Measurements from ENCODE around the gene RECK.

The RECK gene

DNA sequence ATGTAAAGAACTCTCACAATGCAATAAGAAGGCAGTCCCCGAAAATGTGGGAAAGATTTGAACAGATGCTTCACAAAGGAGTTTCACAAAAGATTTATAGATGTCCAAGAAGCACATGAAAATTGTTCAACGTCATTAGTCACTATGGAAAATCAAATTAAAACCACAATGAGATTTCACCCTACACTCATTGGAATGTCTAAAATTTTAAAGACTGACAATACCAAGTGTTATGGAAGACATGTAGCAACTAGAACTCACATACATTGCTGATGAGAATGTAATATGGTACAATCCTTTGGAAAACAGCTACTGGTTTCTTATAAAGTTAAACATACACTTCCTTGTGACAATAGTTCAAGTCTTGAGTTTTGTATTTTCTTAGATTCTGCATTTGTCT lies 11.0 kb upstream of the RECK start:
- H3K9me3 ChIP-seq (replicated peaks; ENCODE audit: insufficient read depth, low read length) = no peaks in the 10 kb centered on the region
- H3K79me2 ChIP-seq (ENCODE audit: low read length) = no peaks in the 10 kb centered on the region
- H3K36me3 ChIP-seq (replicated peaks; ENCODE audit: insufficient read depth, low read length) = no peaks in the 10 kb centered on the region
- no peak for DNase-seq
- H3K4me1 ChIP-seq (ENCODE audit: low read length) = peaks cover 26% of the 10 kb centered on the region
- no peak overlapping the region for H3K27ac ChIP-seq (ENCODE audit: low read length)
- H3K4me3 ChIP-seq (ENCODE audit: low read length) = no peak overlapping the region
- no peak for TF ChIP-seq EZH2phosphoT487 (IDR thresholded peaks at IDR 0.05; ENCODE audit: low read length)
- TF ChIP-seq, protein P1, sequence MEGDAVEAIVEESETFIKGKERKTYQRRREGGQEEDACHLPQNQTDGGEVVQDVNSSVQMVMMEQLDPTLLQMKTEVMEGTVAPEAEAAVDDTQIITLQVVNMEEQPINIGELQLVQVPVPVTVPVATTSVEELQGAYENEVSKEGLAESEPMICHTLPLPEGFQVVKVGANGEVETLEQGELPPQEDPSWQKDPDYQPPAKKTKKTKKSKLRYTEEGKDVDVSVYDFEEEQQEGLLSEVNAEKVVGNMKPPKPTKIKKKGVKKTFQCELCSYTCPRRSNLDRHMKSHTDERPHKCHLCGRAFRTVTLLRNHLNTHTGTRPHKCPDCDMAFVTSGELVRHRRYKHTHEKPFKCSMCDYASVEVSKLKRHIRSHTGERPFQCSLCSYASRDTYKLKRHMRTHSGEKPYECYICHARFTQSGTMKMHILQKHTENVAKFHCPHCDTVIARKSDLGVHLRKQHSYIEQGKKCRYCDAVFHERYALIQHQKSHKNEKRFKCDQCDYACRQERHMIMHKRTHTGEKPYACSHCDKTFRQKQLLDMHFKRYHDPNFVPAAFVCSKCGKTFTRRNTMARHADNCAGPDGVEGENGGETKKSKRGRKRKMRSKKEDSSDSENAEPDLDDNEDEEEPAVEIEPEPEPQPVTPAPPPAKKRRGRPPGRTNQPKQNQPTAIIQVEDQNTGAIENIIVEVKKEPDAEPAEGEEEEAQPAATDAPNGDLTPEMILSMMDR (IDR thresholded peaks at IDR 0.05; ENCODE audit: low read length) = no peak
- no peaks in the 10 kb centered on the region for H3K27me3 ChIP-seq (replicated peaks; ENCODE audit: insufficient read depth, low read length)
- H3F3A ChIP-seq (ENCODE audit: insufficient read depth, low read length) = no peaks in the 10 kb centered on the region
- no peak overlapping the region for H3K9ac ChIP-seq (ENCODE audit: low read length)
- H3K4me2 ChIP-seq (ENCODE audit: low read depth, low read length) = no peak overlapping the region
- H3K9me2 ChIP-seq (replicated peaks; ENCODE audit: insufficient read depth, low read length) = no peaks in the 10 kb centered on the region
- no peak overlapping the region for H2AFZ ChIP-seq (ENCODE audit: low read length)
- no peaks in the 10 kb centered on the region for H4K20me1 ChIP-seq (ENCODE audit: insufficient read depth, low read length)

DNA sequence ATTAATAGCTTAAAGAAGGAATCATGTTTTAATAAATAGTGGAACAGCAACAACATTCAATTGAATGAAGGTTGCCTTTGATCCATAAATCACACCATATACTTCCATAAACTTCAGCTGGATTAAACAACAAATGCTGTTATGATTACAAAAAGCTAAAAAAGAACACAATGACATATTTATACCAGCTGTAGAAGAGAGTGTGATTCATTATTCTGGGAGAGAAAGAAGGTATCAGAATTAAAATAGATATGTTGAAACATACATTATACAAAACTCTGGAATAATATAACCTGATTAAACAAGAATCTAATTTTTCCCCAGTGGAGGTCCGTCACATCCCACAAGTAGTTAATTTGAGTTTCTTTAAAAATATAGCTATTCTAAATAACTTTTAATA lies 7.5 kb upstream of the RECK start:
- Histone ChIP-seq H3K4me1 (ENCODE audit: low read length) (peaks cover 17% of the 10 kb centered on the region), H3K4me2 (ENCODE audit: low read depth, low read length) (peak overlapping the region; percentile 30; the same call in 1 of the 2 replicates), H3K27ac (ENCODE audit: low read length) (no peak overlapping the region), H3K79me2 (ENCODE audit: low read length) (no peaks in the 10 kb centered on the region), H4K20me1 (ENCODE audit: insufficient read depth, low read length) (no peaks in the 10 kb centered on the region), H3K9me2 (replicated peaks; ENCODE audit: insufficient read depth, low read length) (no peaks in the 10 kb centered on the region), H3K27me3 (replicated peaks; ENCODE audit: insufficient read depth, low read length) (no peaks in the 10 kb centered on the region), H3K36me3 (replicated peaks; ENCODE audit: insufficient read depth, low read length) (no peaks in the 10 kb centered on the region), H3K9ac (ENCODE audit: low read length) (no peak overlapping the region), H2AFZ (ENCODE audit: low read length) (no peak overlapping the region), H3F3A (ENCODE audit: insufficient read depth, low read length) (no peaks in the 10 kb centered on the region), H3K9me3 (replicated peaks; ENCODE audit: insufficient read depth, low read length) (no peaks in the 10 kb centered on the region), H3K4me3 (ENCODE audit: low read length) (no peak overlapping the region)
- TF ChIP-seq, protein P1 (IDR thresholded peaks at IDR 0.05; ENCODE audit: low read length) = no peak
- TF ChIP-seq EZH2phosphoT487 (IDR thresholded peaks at IDR 0.05; ENCODE audit: low read length) = no peak
- TF ChIP-seq EZH2 (optimal IDR thresholded peaks at IDR 0.05; ENCODE audit: low read depth, low read length) = no peak
- no peak for DNase-seq

DNA sequence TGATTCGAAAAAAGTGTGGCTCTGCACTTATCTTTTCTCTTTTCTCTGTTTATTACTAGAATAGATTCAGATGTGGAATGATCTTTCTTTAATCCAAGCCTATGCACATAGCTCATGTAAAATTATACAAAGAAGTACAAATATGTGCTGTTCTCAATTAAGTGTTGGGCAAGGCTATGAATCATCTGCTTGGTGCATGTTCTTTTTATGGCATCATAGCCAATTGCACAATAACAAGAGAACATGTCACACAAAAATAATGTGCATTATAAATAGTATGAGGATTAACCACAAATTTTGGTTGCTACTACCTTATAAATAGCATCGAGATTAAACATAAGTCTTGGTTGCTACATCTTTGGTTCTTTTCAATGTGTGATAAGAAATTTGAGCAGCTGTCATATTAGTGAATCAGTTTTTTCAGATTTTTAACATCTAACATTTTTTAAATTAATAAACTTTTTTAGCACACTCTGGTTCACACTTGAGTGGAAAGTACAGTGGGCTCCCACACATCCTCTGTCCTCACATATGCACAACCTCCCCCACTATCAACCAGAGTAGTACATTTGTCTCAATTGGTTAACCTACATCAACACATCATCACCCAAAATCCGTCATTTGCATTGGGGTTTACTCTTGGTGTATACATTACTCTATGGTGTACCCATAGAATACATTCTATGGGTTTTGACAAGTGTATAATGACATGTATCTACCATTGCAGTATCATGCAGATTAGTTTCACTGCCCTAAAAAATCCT lies 6.8 kb upstream of the RECK start:
- Histone ChIP-seq H3K4me2 (ENCODE audit: low read depth, low read length) (peak overlapping the region; percentile 30; the same call in 1 of the 2 replicates), H3K9me2 (replicated peaks; ENCODE audit: insufficient read depth, low read length) (no peaks in the 10 kb centered on the region), H3K27me3 (replicated peaks; ENCODE audit: insufficient read depth, low read length) (no peaks in the 10 kb centered on the region), H4K20me1 (ENCODE audit: insufficient read depth, low read length) (no peaks in the 10 kb centered on the region), H3K79me2 (ENCODE audit: low read length) (no peaks in the 10 kb centered on the region), H3F3A (ENCODE audit: insufficient read depth, low read length) (no peaks in the 10 kb centered on the region), H3K36me3 (replicated peaks; ENCODE audit: insufficient read depth, low read length) (no peaks in the 10 kb centered on the region), H3K4me1 (ENCODE audit: low read length) (peaks cover 17% of the 10 kb centered on the region), H3K9ac (ENCODE audit: low read length) (no peak overlapping the region), H3K27ac (ENCODE audit: low read length) (no peak overlapping the region), H3K9me3 (replicated peaks; ENCODE audit: insufficient read depth, low read length) (no peaks in the 10 kb centered on the region), H3K4me3 (ENCODE audit: low read length) (no peak overlapping the region), H2AFZ (ENCODE audit: low read length) (no peak overlapping the region)
- TF ChIP-seq, protein P1 (IDR thresholded peaks at IDR 0.05; ENCODE audit: low read length) = no peak
- no peak for TF ChIP-seq EZH2phosphoT487 (IDR thresholded peaks at IDR 0.05; ENCODE audit: low read length)
- TF ChIP-seq EZH2 (optimal IDR thresholded peaks at IDR 0.05; ENCODE audit: low read depth, low read length) = no peak
- DNase-seq = peak; percentile 16

All from MM.1S (cell line).